HepG2 (cell line): ENCODE results near the gene SLC16A13. TPM values are rescaled to one million over a fixed set of nuclear protein-coding genes. Genes with fewer than 3 reads are reported as not detected.

Experiments
- FUBP1 ChIP-seq: sonication (generic); formaldehyde crosslinking; IDR thresholded peaks from 2 replicates; pipeline ENCODE4 v1.5.1; 2020; ENCODE audit warnings: missing genetic modification reagents, mild to moderate bottlenecking, borderline replicate concordance
- MEF2D ChIP-seq: sonication (generic); formaldehyde crosslinking; IDR thresholded peaks from 2 replicates; pipeline ENCODE4 v1.5.1; 2020; ENCODE audit warnings: mild to moderate bottlenecking, missing genetic modification reagents
- SMARCE1 ChIP-seq: fragments of 450-650 bp; IDR thresholded peaks from 2 replicates; pipeline ENCODE4 v1.6.1; 2017; ENCODE audit warnings: borderline replicate concordance
- TOPORS ChIP-seq: sonication (generic); formaldehyde crosslinking; IDR thresholded peaks from 2 replicates; pipeline ENCODE4 v1.8.0; 2023; ENCODE audit warnings: mild to moderate bottlenecking, missing genetic modification reagents
- TRIM22 ChIP-seq: fragments of 450-650 bp; IDR thresholded peaks from 2 replicates; pipeline ENCODE4 v1.6.1; 2017
- ZNF142 ChIP-seq: sonication (generic); formaldehyde crosslinking; IDR thresholded peaks from 2 replicates; pipeline ENCODE4 v1.4.0; 2020; ENCODE audit warnings: missing genetic modification reagents
- ZNF414 ChIP-seq: sonication (generic); formaldehyde crosslinking; IDR thresholded peaks from 2 replicates; pipeline ENCODE4 v1.5.0; 2020; ENCODE audit warnings: missing genetic modification reagents
- ZNF431 ChIP-seq: sonication (generic); formaldehyde crosslinking; IDR thresholded peaks from 2 replicates; pipeline ENCODE4 v1.9.0; 2022; ENCODE audit warnings: missing genetic modification reagents, low read depth, mild to moderate bottlenecking, borderline replicate concordance
- ZNF724P ChIP-seq: sonication (generic); formaldehyde crosslinking; IDR thresholded peaks from 2 replicates; pipeline ENCODE4 v1.8.0; 2022; ENCODE audit warnings: missing genetic modification reagents, borderline replicate concordance
- ZNF780A ChIP-seq: sonication (generic); formaldehyde crosslinking; IDR thresholded peaks from 2 replicates; pipeline ENCODE4 v1.8.0; 2022; ENCODE audit warnings: mild to moderate bottlenecking, missing genetic modification reagents, moderate library complexity
- polyA plus RNA-seq, 8 experiments: library from polyadenylated mRNA; depleted of rRNA in 3 of 8; stranded (reverse) in 7 of 8; unstranded in 1 of 8; fragments of >200 nt; fragmentation: Illumina TruSeq in 4 of 8; extraction: Trizol in 4 of 8; gene quantifications; 2 replicates each; pipeline versions ENCODE4 v1.2.1 to v1.2.3, GENCODE V29; 2011 to 2016; ENCODE audit warnings: low read depth in 4 of 8, missing spikeins in 1 of 8, mixed read lengths in 1 of 8; ENCODE audit not compliant: insufficient read depth in 1 of 8
- total RNA-seq, 5 experiments: library from RNA; depleted of rRNA; stranded (reverse); fragments of >200 nt; fragmentation: Illumina TruSeq; extraction: Trizol; gene quantifications; 2 replicates each; pipeline ENCODE4 v1.2.3, GENCODE V29; 2016; ENCODE audit warnings: low read depth in 1 of 5
- TF ChIP-seq, protein P1 (sequence below): sonication (generic); formaldehyde crosslinking; IDR thresholded peaks from 2 replicates; pipeline ENCODE4 v1.4.0; 2020; ENCODE audit warnings: missing genetic modification reagents
- TF ChIP-seq, protein P2 (sequence below): sonication (generic); formaldehyde crosslinking; IDR thresholded peaks from 2 replicates; pipeline ENCODE4 v1.4.0; 2020; ENCODE audit warnings: missing genetic modification reagents

The SLC16A13 gene
- total and polyA plus RNA-seq, 2 of the 13 experiments (the other 11 are each of a cell fraction or from before 2014, with no cell fraction given): 2.2 to 3.0 TPM

- TF ChIP-seq, protein P1, sequence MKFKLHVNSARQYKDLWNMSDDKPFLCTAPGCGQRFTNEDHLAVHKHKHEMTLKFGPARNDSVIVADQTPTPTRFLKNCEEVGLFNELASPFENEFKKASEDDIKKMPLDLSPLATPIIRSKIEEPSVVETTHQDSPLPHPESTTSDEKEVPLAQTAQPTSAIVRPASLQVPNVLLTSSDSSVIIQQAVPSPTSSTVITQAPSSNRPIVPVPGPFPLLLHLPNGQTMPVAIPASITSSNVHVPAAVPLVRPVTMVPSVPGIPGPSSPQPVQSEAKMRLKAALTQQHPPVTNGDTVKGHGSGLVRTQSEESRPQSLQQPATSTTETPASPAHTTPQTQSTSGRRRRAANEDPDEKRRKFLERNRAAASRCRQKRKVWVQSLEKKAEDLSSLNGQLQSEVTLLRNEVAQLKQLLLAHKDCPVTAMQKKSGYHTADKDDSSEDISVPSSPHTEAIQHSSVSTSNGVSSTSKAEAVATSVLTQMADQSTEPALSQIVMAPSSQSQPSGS: peak; percentile 99
- TF ChIP-seq FUBP1 (peak; percentile 78; the same call in 1 of the 2 replicates), ZNF780A (CRISPR knock-in tag) (no peak; the same call in 1 of the 2 replicates), SMARCE1 (no peak), ZNF414 (CRISPR knock-in tag) (peak; percentile 83), TRIM22 (no peak), ZNF724P (CRISPR knock-in tag) (no peak), ZNF142 (no peak), ZNF431 (CRISPR knock-in tag) (no peak), TOPORS (no peak), MEF2D (CRISPR knock-in tag) (no peak; the same call in 1 of the 2 replicates)
- TF ChIP-seq, protein P2, sequence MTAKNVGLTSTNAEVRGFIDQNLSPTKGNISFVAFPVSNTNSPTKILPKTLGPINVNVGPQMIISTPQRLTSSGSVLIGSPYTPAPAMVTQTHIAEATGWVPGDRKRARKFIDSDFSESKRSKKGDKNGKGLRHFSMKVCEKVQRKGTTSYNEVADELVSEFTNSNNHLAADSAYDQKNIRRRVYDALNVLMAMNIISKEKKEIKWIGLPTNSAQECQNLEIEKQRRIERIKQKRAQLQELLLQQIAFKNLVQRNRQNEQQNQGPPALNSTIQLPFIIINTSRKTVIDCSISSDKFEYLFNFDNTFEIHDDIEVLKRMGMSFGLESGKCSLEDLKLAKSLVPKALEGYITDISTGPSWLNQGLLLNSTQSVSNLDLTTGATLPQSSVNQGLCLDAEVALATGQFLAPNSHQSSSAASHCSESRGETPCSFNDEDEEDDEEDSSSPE (CRISPR knock-in tag): peak; percentile 83
These were observed 21.4 kb upstream of the SLC16A13 start (continued) for GRCh38 chr17:7014261-7014994.
